NCI-H2196 treated with DMSO at 0.1 percent for 48 hours (cell line): ENCODE data around the gene CFAP54.

Experiments used
- DNase-seq: peaks from one replicate; lab custom pipeline; 2025; ENCODE audit not compliant: unreplicated experiment; lab: John Stamatoyannopoulos, UW

CFAP54 gene

GRCh38 chr12:96811083-96811482, 321.7 kb downstream of the CFAP54 start:
- no peak for DNase-seq

DNA sequence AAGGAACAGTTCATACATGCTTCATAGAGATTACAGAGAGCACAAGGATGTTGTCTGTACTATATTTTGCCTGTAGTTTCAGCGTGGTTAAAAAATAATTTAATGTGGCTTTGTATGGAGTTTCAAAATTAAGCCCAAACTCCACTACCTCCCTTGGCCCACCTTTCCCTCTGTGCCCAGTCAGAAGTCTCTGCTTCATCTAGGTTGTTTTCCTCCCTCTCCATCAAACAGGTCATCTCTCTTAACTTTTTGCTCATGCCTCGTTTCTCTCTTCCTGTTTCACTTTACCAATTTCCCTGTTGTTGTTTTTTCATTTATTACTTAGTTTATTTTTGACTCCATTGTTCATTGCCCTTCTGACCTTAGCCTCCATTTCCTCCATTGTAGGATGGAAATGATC, 322.8 kb downstream of the CFAP54 start:
- DNase-seq, result no peak

GRCh38 chr12:96814200-96814599, 324.8 kb downstream of the CFAP54 start:
- DNase-seq, result no peak

- DNase-seq, result no peak
Observed at GRCh38 chr12:96821592-96821991, 332.2 kb downstream of the CFAP54 start.

GRCh38 chr12:96822641-96823040, 333.3 kb downstream of the CFAP54 start:
- no peak for DNase-seq

DNA sequence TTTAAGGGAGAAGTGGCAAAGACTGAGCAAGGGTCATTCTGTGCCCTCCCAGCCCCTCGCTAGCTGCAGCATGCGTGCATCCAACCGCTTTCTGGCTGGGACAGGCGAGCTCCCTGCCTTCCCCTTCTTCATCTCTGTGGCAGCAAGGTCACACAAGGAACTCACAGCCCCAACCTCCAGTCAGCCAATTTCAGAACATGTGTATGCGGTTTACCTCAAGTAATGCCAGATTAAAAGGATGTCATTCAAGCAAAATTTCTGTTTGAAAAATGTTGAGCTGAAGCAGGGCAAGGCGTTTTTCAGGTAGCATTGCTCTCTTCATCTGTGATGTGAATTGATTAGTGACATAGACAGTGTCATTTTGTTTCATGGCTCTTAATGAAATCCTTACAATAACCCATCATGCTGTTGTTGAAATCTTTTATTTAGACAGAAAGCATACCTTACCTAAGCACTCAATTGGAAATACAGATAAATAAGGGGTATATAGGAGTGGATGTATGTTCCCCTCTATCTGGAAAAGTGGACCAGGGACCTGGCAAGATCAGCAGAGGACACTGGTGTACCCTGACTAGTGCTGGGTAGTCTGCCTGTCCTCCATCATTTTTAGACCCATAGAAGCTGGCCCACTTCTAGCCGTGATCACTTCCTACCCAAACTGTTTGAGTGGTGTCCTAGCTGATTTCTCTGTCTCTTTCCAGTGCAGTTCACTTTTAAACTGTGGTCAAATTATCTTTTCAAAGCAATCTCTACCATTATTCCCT, 334.9 kb downstream of the CFAP54 start:
- no peak for DNase-seq

DNA sequence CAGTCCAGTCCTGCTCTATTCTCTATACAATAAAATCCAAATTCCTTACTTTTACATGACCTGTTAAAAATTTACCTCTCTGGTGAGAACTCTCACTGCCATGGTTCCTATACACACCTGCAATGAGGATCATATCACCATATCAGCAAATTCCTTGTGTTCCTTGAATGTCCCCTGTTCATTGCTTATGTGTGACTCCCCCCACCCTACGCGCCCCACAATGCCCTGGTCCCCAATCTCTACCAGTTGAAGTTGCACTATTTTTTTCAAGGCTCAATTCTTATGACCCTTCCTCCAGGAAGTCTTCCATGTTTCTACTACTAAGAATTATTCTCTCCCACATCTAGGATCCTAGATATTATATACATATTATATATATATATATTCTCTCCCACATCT, 335.5 kb downstream of the CFAP54 start:
- DNase-seq, result no peak

DNA sequence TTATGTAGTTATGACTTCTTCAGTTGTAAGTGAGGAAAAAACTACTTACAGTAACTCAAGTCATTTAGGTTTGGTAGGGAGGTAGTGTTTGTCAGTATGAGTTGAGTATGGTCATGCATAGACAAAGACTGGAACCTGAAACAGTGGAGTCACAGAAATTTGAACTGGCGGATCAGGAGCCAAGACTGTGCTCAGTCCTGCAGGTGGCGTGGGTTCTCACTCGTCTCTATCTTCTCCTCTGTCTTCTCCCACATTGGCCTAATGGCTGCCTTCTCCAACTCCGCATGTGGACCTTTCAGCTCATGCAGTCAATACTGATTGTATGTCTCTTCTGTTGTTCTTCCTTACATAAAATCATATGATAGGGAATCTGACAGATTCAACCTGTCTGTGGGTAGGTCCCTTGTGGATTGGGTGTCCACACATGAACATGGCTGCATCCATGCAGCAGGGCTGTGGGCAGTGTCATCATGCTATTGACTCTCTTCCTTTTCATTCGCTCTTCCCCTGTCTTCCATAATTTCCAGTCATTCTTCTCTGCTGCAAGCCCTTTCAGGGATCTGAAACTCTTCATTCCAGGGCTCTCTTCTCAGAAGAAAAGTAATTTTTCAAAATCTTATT, 338.9 kb downstream of the CFAP54 start:
- no peak for DNase-seq

DNA sequence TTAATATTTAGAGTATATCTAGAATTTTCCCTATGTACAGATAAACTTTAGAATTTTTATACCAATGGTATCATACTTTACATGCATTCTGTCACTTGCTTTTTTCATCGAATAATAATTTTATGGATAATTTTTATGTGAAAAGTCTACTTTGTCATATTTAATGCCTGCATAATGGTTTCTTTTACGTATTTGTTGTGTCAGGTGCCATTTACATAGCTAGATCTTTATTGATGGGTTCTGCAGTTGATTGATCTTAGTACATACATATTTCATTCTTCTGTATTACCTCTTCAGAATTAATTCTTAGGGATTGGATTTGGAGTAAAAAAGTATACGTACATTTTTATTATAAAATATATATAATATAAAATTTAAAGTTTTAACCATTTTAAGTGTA, 340.0 kb downstream of the CFAP54 start:
- DNase-seq, result no peak

- DNase-seq, result no peak
Observed at GRCh38 chr12:96831346-96831745, 342.0 kb downstream of the CFAP54 start.

GRCh38 chr12:96846293-96846692, 356.9 kb downstream of the CFAP54 start:
- DNase-seq, result no peak

GRCh38 chr12:96850676-96851075, 361.3 kb downstream of the CFAP54 start:
- DNase-seq, result no peak

DNA sequence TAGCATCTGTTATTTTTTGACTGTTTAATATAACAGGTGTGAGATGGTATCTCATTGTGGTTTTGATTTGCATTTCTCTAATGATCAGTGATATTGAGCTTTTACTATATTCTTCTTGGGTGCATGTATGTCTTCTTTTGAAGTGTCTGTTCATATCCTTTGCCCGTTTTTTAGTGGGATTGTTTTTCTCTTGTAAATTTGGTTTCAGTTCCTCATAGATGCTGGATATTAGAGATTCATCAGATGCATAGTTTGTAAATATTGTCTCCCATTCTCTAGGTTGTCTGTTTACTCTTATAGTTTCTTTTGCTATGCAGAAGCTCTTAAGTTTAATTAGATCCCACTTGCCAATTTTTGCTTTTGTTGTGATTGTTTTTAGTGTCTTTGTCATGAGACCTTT, 368.8 kb downstream of the CFAP54 start:
- DNase-seq, result no peak

GRCh38 chr12:96861656-96862055, 372.3 kb downstream of the CFAP54 start:
- DNase-seq, result no peak

DNA sequence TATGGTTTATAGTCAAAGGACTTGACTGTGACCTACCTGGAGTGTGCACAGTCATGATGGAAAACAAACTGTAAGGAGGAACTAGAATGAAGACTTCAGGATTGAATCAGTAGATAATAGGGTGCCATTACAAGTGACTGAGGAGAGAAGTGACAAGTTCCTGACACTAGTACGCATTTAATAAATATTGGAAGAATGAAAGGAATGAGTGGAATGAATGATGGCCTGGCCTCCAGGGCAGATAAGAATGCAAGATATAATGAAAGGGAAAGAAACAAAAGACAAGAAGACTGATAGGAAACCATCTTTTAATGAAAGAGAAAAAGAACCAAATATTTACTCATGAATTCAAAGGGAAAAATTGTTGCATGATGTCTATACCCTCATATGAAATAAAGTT, 372.9 kb downstream of the CFAP54 start:
- DNase-seq, result no peak

- no peak for DNase-seq
Observed at GRCh38 chr12:96864335-96864734, 375.0 kb downstream of the CFAP54 start.

GRCh38 chr12:96866801-96867590, 377.6 kb downstream of the CFAP54 start:
- DNase-seq, result no peak

DNA sequence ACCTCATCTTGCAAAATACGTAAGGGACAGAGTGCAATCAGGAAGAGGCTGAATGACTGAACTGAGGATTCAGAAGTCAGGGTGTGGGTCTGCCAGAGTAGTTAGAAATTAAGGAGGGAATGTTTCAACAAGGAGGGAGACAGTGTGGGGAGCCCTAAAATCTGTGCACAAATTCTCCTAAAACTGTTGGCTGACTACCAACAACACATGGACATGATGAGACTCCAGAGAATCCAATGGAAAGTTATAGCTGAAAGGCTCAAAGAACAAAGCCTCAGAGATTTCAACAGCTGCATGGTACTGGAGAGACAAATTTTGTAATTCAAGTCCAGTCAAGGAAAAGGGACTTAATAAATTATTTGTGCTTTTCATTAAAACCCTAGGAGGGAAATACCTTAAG, 381.6 kb downstream of the CFAP54 start:
- DNase-seq, result no peak

DNA sequence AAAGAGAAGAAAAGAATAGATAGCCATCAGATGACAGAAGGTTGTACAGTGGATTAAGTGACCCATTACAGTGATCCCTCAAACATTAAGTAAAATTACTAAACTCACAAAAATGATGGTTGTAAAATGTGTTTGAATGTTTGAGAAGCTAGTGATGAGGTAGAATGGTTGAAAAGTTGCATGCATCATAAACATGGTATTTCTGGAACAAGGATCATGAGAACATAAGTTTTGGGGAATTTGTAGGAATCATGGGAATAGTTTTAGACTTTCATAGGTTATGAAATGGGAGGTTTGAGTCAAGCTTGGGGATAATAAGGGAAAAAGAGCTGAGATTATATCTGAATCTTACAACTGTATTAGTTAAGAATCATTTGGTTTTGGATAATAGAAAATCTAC, 383.6 kb downstream of the CFAP54 start:
- DNase-seq, result no peak

GRCh38 chr12:96874211-96874610, 384.8 kb downstream of the CFAP54 start:
- no peak for DNase-seq

- no peak for DNase-seq
Observed at GRCh38 chr12:96876966-96877365, 387.6 kb downstream of the CFAP54 start.

GRCh38 chr12:96878704-96879103, 389.3 kb downstream of the CFAP54 start:
- no peak for DNase-seq
